Measurements from ENCODE around the gene DDX3Y.

DNA sequence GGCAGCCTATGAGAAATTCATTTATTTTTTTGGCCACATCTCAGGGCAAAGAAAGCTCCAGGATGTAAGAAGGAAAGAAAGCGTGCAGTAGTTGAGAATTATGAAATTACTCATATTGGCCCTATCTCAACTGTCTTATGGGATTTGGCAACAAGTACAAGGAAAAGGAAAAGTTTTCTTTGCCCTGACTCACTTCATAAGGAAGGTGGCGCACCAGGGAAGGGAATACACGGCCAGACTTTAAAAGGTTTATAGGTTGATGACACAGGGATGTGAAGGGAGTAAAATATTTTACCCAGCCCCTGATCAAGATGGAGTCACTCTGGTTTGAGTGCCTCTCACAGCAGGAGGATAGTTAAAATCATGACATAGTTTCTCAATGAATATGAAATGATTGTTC lies 23.4 kb downstream of the DDX3Y start:
- TF ChIP-seq CTCF (conservative IDR thresholded peaks at IDR 0.05; ENCODE audit: low read depth, low read length) (no peak), EZH2phosphoT487 (IDR thresholded peaks at IDR 0.05; ENCODE audit: borderline replicate concordance, low read length) (no peak)
